ENCODE data around the gene FFAR4. TPM values are rescaled to one million over a fixed set of nuclear protein-coding genes. Genes with fewer than 3 reads are reported as not detected.

FFAR4 gene
- total RNA-seq, 1 donor from 2014 or later, result not detected

GRCh38 chr10:93572606-93573005, 6.1 kb downstream of the FFAR4 start:
- DNase-seq (ENCODE audit: low read depth in 2 of 2), result no peak

GRCh38 chr10:93573051-93573909, 6.8 kb downstream of the FFAR4 start:
- no peak for DNase-seq (ENCODE audit: low read depth in 2 of 2)

GRCh38 chr10:93573924-93574323, 7.5 kb downstream of the FFAR4 start:
- DNase-seq (ENCODE audit: low read depth in 2 of 2), result no peak

GRCh38 chr10:93576888-93577287, 10.4 kb downstream of the FFAR4 start:
- no peak for DNase-seq (ENCODE audit: low read depth in 2 of 2)

GRCh38 chr10:93577565-93577964, 11.1 kb downstream of the FFAR4 start:
- DNase-seq (ENCODE audit: low read depth in 2 of 2), result no peak

GRCh38 chr10:93579089-93579488, 12.6 kb downstream of the FFAR4 start:
- DNase-seq (ENCODE audit: low read depth in 2 of 2), result no peak

- no peak for DNase-seq (ENCODE audit: low read depth in 2 of 2)
These were observed 13.7 kb downstream of the FFAR4 start for GRCh38 chr10:93579985-93580711.

- DNase-seq (ENCODE audit: low read depth in 2 of 2), result no peak
These were observed 14.4 kb downstream of the FFAR4 start for GRCh38 chr10:93580828-93581227.

- no peak for DNase-seq (ENCODE audit: low read depth in 2 of 2)
These were observed 18.0 kb downstream of the FFAR4 start for GRCh38 chr10:93584445-93584844.

GRCh38 chr10:93589648-93590562, 23.4 kb downstream of the FFAR4 start:
- no peak for DNase-seq (ENCODE audit: low read depth in 2 of 2)

- no peak for DNase-seq (ENCODE audit: low read depth in 2 of 2)
These were observed 24.2 kb downstream of the FFAR4 start for GRCh38 chr10:93590638-93591037.

GRCh38 chr10:93591065-93591808, 24.8 kb downstream of the FFAR4 start:
- DNase-seq (ENCODE audit: low read depth in 2 of 2), result no peak

GRCh38 chr10:93593254-93593653, 26.8 kb downstream of the FFAR4 start:
- DNase-seq (ENCODE audit: low read depth in 2 of 2), result no peak

GRCh38 chr10:93593749-93594148, 27.3 kb downstream of the FFAR4 start:
- DNase-seq (ENCODE audit: low read depth in 2 of 2), result no peak

GRCh38 chr10:93594518-93594917, 28.1 kb downstream of the FFAR4 start:
- no peak for DNase-seq (ENCODE audit: low read depth in 2 of 2)

GRCh38 chr10:93595378-93596161, 29.1 kb downstream of the FFAR4 start:
- no peak for DNase-seq (ENCODE audit: low read depth in 2 of 2)

- no peak for DNase-seq (ENCODE audit: low read depth in 2 of 2)
These were observed 30.1 kb downstream of the FFAR4 start for GRCh38 chr10:93596539-93596938.

- DNase-seq (ENCODE audit: low read depth in 2 of 2), result no peak
These were observed 30.7 kb downstream of the FFAR4 start for GRCh38 chr10:93597075-93597599.

GRCh38 chr10:93598157-93598556, 31.7 kb downstream of the FFAR4 start:
- no peak for DNase-seq (ENCODE audit: low read depth in 2 of 2)

- no peak for DNase-seq (ENCODE audit: low read depth in 2 of 2)
These were observed 32.9 kb downstream of the FFAR4 start for GRCh38 chr10:93599335-93599734.

Data from dermis microvascular lymphatic vessel endothelial cell (primary cell).